Activated CD4-positive, alpha-beta T cell treated with anti-CD3 and anti-CD28 coated beads, Interleukin-2, amount 10 ng/mL, durations not matched to agents 24 days and 14 days (primary cell): ENCODE results near the gene SCYGR4. TPM values are rescaled to one million over a fixed set of nuclear protein-coding genes. Genes with fewer than 3 reads are reported as not detected.

Source experiments
- DNase-seq: peaks from one replicate; pipeline ENCODE4 v3.0.0; 2022
- H3K27ac Mint-ChIP-seq: one replicate; pipeline ENCODE4 v1.8.0; 2022; ENCODE audit warnings: mild to moderate bottlenecking, mixed read lengths
- H3K27me3 Mint-ChIP-seq: one replicate; pipeline ENCODE4 v1.8.0; 2022; ENCODE audit warnings: mixed read lengths
- H3K36me3 Mint-ChIP-seq: one replicate; pipeline ENCODE4 v1.8.0; 2022; ENCODE audit warnings: low read depth, mild to moderate bottlenecking, mixed read lengths
- H3K4me1 Mint-ChIP-seq: one replicate; pipeline ENCODE4 v1.8.0; 2021; ENCODE audit warnings: mixed read lengths
- H3K4me3 Mint-ChIP-seq: one replicate; pipeline ENCODE4 v1.8.0; 2022; ENCODE audit warnings: mild to moderate bottlenecking, moderate library complexity, mixed read lengths
- H3K9me3 Mint-ChIP-seq: one replicate; pipeline ENCODE4 v1.8.0; 2021; ENCODE audit warnings: mixed read lengths
- intact Hi-C: fragments of 100-400 bp; cut with micrococcal nuclease; formaldehyde crosslinking; loops from one replicate; pipeline ENCODE4 v1.15.1; 2023
- total RNA-seq: library from RNA; stranded (reverse); gene quantifications from 2 replicates; pipeline ENCODE4 v1.2.3, GENCODE V29; 2022

SCYGR4 gene
- total RNA-seq, 1 donor from 2014 or later: not detected

DNA sequence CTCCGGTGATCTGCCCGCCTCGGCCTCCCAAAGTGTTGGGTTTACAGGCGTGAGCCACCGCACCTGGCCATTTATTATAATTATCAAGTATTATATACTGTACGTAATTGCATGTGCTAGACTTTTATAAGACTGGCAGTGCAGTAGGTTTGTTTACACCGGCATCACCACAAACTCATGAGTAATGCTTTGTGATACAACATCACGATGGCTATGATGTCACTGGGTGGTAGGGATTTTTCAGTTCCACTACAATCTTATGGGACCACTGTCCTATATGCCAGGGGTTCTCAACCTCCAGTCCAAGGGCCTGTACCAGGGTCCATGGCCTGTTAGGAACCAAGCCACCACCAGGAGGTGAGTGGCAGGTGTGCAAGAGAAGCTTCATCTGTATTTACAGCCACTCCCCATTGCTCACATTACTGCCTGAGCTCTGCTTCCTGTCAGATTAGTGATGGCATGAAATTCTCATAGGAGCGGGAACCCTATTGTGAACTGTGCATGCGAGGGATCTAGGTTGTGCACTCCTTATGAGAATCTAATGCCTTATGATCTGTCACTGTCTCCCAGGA lies 9.4 kb downstream of the SCYGR4 start:
- H3K27ac Mint-ChIP-seq: no peak overlapping the region
- H3K4me3 Mint-ChIP-seq: no peak overlapping the region
- no peaks in the 10 kb centered on the region for H3K36me3 Mint-ChIP-seq
- intact Hi-C loops: no loop called here
- peak; percentile 37 for DNase-seq
- peaks cover 26% of the 10 kb centered on the region for H3K27me3 Mint-ChIP-seq
- no peaks in the 10 kb centered on the region for H3K9me3 Mint-ChIP-seq
- H3K4me1 Mint-ChIP-seq: no peaks in the 10 kb centered on the region

DNA sequence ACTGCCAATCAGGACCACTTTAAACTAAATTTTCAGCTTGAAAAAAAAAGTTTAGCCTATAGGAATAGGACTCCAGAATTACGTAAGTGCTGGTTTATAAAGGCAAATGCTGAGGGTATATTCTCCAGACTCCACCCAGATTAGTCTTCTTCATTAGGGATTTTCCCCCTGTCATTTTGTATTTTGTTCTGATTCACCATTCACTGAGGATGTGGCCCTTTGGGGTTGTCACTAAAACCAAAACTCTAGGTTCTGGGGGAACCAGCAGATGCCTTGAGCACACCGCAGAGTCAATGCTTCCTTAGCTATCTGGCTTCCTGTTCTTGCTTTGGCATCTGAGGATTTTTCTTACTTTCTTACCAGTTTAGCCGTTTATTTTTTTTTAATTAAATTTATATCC lies 10.5 kb downstream of the SCYGR4 start:
- Mint-ChIP-seq H3K4me3 (no peak overlapping the region), H3K36me3 (no peaks in the 10 kb centered on the region), H3K4me1 (no peaks in the 10 kb centered on the region), H3K27me3 (peaks cover 27% of the 10 kb centered on the region), H3K27ac (no peak overlapping the region), H3K9me3 (no peaks in the 10 kb centered on the region)
- DNase-seq: no peak
- intact Hi-C loops: no loop called here

DNA sequence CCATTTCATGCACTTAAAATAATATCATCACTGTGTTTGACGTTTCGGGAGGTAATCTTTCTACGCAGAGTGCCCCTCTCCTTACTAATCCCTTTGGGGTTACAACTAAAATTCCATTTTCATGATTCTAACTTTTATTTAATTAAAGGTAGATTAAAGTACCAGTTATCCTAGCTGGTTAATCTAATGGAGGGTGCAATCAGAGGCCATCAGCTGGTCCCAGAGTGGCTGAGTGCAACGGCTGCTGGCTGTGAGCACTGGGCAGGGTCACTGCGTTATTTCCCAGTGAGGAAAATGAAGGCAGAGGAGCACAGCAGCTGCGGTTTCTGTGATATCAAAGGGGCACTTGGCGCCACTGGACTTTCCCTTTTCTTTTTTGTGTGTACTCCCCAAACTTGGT lies 12.1 kb downstream of the SCYGR4 start:
- Mint-ChIP-seq H3K4me1 (no peaks in the 10 kb centered on the region), H3K27ac (no peak overlapping the region), H3K4me3 (no peak overlapping the region), H3K9me3 (no peaks in the 10 kb centered on the region), H3K27me3 (peaks cover 27% of the 10 kb centered on the region), H3K36me3 (no peaks in the 10 kb centered on the region)
- intact Hi-C loops: no loop called here
- no peak for DNase-seq

DNA sequence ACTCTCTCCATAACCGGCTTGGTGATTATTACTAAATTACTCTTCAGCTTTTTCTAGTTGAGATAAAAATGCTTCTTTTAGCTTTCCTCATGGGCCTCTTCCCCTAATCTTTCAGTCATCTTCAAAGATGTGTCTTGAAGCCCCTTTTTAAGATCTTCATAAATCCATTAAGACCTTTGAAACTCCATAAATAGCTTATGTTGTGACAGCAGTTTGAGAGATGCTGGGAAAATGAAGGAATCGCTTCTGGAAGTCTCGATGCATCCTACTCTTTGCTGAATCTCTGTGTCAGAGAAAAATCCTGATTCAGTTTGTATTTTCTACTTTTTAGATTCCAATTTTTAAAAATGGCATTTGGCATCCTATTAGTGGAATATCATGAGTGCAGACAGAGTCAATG lies 13.0 kb downstream of the SCYGR4 start:
- DNase-seq: no peak
- intact Hi-C loops: no loop called here
- Mint-ChIP-seq H3K4me3 (no peak overlapping the region), H3K36me3 (no peaks in the 10 kb centered on the region), H3K9me3 (no peaks in the 10 kb centered on the region), H3K27me3 (peaks cover 28% of the 10 kb centered on the region), H3K4me1 (no peaks in the 10 kb centered on the region), H3K27ac (no peak overlapping the region)

DNA sequence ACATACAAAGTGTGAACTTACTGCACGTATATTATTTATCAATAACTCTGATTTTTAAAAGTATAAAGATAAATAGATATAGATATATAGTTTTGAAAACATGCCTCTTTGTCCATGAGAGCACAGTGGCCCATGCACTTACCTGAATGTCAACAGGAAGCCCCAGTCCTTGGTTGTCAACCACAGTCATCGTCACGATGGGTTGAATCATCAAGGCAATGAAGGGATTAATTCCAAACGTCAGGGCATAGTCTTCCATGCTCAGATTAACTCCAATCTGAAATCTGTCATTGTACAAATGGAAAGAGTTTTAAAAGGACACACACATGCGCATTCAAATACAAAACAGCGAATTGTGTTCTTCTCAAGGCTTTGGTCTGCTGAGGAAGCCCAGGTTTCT lies 15.5 kb downstream of the SCYGR4 start:
- no peak overlapping the region for H3K27ac Mint-ChIP-seq
- no peaks in the 10 kb centered on the region for H3K9me3 Mint-ChIP-seq
- DNase-seq: no peak
- no peaks in the 10 kb centered on the region for H3K36me3 Mint-ChIP-seq
- H3K27me3 Mint-ChIP-seq: peaks cover 25% of the 10 kb centered on the region
- H3K4me1 Mint-ChIP-seq: no peaks in the 10 kb centered on the region
- H3K4me3 Mint-ChIP-seq: no peak overlapping the region
- intact Hi-C loops: no loop called here

DNA sequence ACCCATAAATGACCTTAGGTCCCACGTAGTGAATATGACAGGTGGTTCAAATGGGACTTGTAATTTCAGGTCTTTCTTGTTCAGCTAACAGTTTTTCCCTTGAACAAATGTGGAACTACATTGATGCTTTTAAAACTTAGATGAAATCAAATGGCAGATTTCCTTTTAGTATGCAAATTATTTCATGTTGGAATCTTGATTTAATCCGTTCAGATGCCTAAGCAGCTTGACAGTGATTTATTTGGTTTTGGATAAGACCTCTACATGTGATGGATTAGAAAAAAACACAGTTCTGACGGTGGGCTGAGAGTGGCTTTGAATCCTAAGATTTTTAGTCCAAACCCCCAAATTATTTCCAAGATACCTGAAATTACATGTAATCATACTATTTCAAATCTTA lies 16.9 kb downstream of the SCYGR4 start:
- Mint-ChIP-seq H3K27ac (no peak overlapping the region), H3K4me3 (no peak overlapping the region), H3K4me1 (no peaks in the 10 kb centered on the region), H3K9me3 (no peaks in the 10 kb centered on the region), H3K27me3 (peaks cover 25% of the 10 kb centered on the region), H3K36me3 (no peaks in the 10 kb centered on the region)
- DNase-seq: no peak
- intact Hi-C loops: no loop called here

DNA sequence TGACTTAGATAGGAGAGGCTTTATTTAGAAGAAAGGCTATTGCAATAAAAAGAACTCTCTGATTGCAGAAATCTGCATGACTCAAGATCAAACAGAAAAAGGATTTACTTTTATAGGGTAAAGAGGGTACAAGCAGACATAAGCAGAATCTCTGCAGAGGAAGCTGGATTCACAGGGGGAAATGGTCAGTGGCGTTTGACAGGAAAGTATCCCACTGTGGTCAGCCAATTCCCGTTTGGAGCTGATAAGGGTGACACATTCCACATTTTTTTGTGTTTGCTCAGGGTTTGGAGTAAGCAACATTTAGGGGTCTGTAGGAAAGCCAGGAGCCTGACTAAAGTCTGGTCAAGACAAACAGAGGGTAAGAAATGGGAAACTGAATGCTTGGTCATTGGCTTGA lies 25.4 kb downstream of the SCYGR4 start:
- DNase-seq: no peak
- no peaks in the 10 kb centered on the region for H3K9me3 Mint-ChIP-seq
- no peak overlapping the region for H3K27ac Mint-ChIP-seq
- H3K4me1 Mint-ChIP-seq: no peaks in the 10 kb centered on the region
- H3K36me3 Mint-ChIP-seq: no peaks in the 10 kb centered on the region
- H3K4me3 Mint-ChIP-seq: no peak overlapping the region
- H3K27me3 Mint-ChIP-seq: peaks cover 8% of the 10 kb centered on the region
- intact Hi-C loops: no loop called here

DNA sequence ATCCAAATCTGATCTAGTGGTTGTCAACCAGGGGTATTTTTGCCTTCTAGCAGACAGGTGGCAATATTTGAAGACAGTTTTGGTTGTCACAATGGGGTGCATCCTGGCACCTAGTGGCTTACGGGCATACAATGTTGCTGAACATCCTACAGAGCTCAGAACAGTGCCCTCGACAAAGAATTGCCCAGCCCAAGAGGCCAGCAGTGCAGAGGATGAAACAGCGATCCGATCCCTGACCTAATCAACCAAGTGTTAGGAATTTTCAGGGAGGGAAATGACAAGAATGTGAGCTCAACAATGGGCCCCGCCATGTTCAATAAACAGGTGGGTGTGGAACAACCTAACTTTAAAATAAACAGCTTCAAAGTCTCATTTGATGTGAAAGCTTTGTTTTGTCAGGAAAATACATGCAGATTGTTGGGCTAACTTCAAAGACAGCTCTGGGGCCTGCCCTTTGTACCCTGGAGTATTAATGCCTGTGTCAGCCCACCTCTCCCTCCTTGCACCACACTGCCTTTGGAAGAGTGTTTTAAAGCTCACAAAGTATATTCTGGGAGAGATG lies 26.8 kb downstream of the SCYGR4 start:
- no peak overlapping the region for H3K27ac Mint-ChIP-seq
- H3K4me3 Mint-ChIP-seq: no peak overlapping the region
- intact Hi-C loops: no loop called here
- no peaks in the 10 kb centered on the region for H3K36me3 Mint-ChIP-seq
- no peaks in the 10 kb centered on the region for H3K9me3 Mint-ChIP-seq
- peaks cover 8% of the 10 kb centered on the region for H3K27me3 Mint-ChIP-seq
- H3K4me1 Mint-ChIP-seq: no peaks in the 10 kb centered on the region
- DNase-seq: no peak

DNA sequence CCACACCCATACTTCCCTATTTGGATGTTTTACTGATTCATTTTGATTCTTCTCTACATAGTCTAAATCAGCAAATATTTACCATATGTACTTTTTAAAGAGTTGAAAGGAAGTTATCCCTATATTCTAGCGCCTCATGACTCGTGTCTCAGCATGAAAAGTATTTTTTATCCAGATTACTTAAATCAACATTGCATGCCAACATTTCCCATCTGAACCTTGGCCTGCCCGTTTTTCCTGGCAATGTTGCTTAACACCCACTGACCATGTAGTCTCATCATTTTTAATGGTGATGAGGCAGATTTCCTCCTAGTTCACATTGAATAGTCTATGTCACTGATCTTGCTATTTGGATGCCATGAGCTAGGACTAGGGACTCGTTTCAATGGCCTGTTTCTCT lies 36.1 kb downstream of the SCYGR4 start:
- H3K36me3 Mint-ChIP-seq: no peaks in the 10 kb centered on the region
- no peak for DNase-seq
- peaks cover 3% of the 10 kb centered on the region for H3K4me1 Mint-ChIP-seq
- intact Hi-C loops: loop anchor here (10.0 kb wide), 1 partner anchor 249 kb away; no protein-coding TSS in a partner anchor
- peaks cover 18% of the 10 kb centered on the region for H3K27me3 Mint-ChIP-seq
- no peaks in the 10 kb centered on the region for H3K9me3 Mint-ChIP-seq
- H3K4me3 Mint-ChIP-seq: no peak overlapping the region
- no peak overlapping the region for H3K27ac Mint-ChIP-seq

DNA sequence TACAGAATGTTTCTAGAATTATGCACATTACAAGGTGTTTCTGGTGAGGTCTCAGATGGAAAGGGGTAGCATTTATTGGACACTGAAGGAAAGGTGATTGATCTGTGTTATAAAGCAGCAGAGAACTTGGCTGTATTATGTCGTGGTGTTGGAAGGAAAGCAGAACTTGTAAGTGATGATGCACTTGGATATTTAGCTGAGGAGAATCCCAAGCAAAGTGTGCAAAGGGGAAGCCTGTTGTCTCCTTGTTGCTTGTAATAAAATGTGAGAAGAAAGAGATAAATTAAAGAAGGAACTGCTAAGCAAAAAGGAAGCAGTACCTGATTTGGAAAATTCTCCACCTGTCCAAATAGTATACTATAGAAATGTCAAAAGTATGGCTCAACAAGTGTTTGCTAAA lies 37.1 kb downstream of the SCYGR4 start:
- peaks cover 14% of the 10 kb centered on the region for H3K27me3 Mint-ChIP-seq
- H3K9me3 Mint-ChIP-seq: no peaks in the 10 kb centered on the region
- no peak overlapping the region for H3K4me3 Mint-ChIP-seq
- no peak for DNase-seq
- no peak overlapping the region for H3K27ac Mint-ChIP-seq
- intact Hi-C loops: loop anchor here (10.0 kb wide), 1 partner anchor 250 kb away; no protein-coding TSS in a partner anchor
- no peaks in the 10 kb centered on the region for H3K36me3 Mint-ChIP-seq
- peaks cover 3% of the 10 kb centered on the region for H3K4me1 Mint-ChIP-seq

DNA sequence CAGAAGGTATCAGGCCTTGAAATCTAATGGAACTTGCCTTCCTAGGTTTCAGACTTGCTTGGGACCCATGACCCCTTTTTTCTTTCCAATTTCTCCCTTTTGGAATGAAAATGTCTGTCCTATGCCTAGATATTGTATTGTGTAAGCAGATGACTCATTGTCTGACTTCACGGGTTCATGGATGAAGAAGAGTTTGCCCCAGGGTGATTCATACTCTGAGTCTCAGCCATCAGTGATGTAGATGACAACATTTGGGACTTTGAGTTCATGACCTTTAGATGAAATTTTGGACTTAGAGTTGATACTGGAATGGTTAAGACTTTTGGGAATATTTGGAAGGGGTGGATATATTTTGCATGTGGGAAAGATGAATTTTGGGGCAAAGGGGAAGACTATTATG lies 38.2 kb downstream of the SCYGR4 start:
- no peak overlapping the region for H3K27ac Mint-ChIP-seq
- H3K36me3 Mint-ChIP-seq: no peaks in the 10 kb centered on the region
- peaks cover 11% of the 10 kb centered on the region for H3K27me3 Mint-ChIP-seq
- intact Hi-C loops: loop anchor here (10.0 kb wide), 1 partner anchor 251 kb away; no protein-coding TSS in a partner anchor
- no peak for DNase-seq
- no peak overlapping the region for H3K4me3 Mint-ChIP-seq
- H3K9me3 Mint-ChIP-seq: no peaks in the 10 kb centered on the region
- H3K4me1 Mint-ChIP-seq: peaks cover 3% of the 10 kb centered on the region

DNA sequence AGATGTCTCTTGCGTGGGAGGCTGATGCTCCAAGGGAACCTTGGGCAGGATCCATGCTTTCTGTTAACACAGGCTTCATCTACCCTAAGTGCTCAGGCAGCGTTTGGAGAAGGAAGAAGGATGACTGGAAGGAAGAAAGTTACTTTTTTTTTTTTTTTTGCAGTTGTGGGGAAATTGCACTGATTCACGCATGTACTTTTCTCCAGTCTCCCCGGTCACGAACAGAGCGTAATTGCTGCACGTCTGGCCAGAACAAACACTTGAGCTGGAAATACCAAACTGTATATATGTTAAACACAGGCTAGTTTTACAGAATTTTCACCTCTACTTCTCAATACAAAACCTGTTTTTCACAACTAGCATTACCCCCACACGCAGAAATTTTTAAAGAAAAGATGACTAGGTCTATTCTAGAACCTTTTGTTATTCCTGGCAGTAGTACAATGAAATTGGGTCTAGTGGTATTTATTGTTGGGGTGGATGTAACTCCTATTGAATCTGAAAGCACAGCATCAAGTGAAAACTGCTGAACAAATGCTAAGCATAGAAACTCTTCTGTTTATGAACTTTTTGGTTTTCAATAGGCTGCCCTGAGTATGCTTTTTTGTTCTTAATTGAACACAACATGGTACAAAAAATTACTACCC lies 40.0 kb downstream of the SCYGR4 start:
- H3K27me3 Mint-ChIP-seq: peaks cover 6% of the 10 kb centered on the region
- H3K4me3 Mint-ChIP-seq: no peak overlapping the region
- intact Hi-C loops: loop anchor here (10.0 kb wide), 1 partner anchor 253 kb away; no protein-coding TSS in a partner anchor
- peaks cover 3% of the 10 kb centered on the region for H3K4me1 Mint-ChIP-seq
- DNase-seq: no peak
- no peaks in the 10 kb centered on the region for H3K9me3 Mint-ChIP-seq
- H3K27ac Mint-ChIP-seq: no peak overlapping the region
- no peaks in the 10 kb centered on the region for H3K36me3 Mint-ChIP-seq

DNA sequence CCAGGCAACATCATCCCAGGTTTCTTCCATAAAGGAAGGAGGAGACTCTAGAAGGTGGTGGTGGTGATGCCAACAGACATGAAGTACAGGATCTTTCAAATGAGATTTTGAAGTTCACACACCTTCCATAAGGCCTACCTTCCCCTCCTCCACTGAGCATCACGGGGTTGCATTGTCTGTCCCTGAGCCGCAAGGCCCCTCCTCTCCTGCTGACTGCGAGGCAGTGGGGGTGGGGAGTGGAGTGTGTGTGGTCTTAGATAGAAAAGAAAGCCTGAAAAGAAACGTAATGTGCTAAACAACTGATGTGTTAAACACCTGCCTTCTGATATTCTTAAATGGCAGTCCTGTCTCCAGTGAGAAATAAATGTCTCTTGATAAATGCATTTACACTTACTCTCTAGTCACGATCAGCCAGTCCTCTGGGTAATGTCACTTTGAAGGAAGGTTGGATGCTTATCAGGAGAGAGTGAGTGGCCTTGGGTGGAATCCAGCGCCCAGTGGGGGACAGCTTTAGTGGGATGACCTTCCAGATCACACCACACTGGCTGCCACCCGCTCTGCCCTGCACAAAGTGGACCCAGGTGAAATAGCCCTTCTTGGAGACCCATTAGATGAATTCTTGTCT lies 43.8 kb downstream of the SCYGR4 start:
- no peak for DNase-seq
- H3K4me1 Mint-ChIP-seq: no peaks in the 10 kb centered on the region
- no peaks in the 10 kb centered on the region for H3K27me3 Mint-ChIP-seq
- H3K36me3 Mint-ChIP-seq: no peaks in the 10 kb centered on the region
- H3K4me3 Mint-ChIP-seq: no peak overlapping the region
- H3K27ac Mint-ChIP-seq: no peak overlapping the region
- intact Hi-C loops: no loop called here
- H3K9me3 Mint-ChIP-seq: no peaks in the 10 kb centered on the region

DNA sequence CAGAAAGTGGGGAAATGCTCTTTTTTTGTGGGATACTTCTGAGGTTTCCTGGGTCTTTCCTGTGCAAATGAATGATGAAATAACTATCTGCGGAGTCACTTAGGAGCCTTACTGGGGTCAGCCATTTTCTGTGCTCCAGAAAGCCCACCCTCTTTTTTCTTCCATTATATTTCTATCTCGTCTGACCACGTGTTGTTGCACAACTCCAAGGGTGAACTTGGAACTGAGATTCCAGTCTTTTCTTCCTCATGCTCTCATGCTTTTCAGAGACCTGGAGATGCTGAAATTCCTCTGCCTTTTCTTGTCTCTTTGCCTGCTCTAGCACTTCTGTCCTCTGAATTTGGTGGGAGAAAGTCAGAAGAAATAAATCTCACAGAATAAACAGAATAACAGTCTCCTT lies 44.5 kb downstream of the SCYGR4 start:
- H3K9me3 Mint-ChIP-seq: no peaks in the 10 kb centered on the region

More for the DNA sequence above, 44.5 kb downstream of the SCYGR4 start:
- Mint-ChIP-seq H3K36me3 (no peaks in the 10 kb centered on the region), H3K27me3 (no peaks in the 10 kb centered on the region), H3K4me1 (no peaks in the 10 kb centered on the region), H3K4me3 (no peak overlapping the region), H3K27ac (no peak overlapping the region)
- intact Hi-C loops: no loop called here
- DNase-seq: no peak
